ENCODE data around the gene F8.

- TF ChIP-seq CTCF (IDR thresholded peaks at IDR 0.05) (no peak), POLR2AphosphoS5 (IDR thresholded peaks at IDR 0.05) (no peak)
These were observed 5.6 kb upstream of the F8 start for GRCh38 chrX:155028129-155028528.
